ENCODE data around the gene OR1F1. TPM values are rescaled to one million over a fixed set of nuclear protein-coding genes. Genes with fewer than 3 reads are reported as not detected.

Gene OR1F1
- total RNA-seq, 4 donors from 2014 or later, result not detected

GRCh38 chr16:3189869-3190268 is 1.9 kb downstream of the OR1F1 start:
- Histone ChIP-seq H3K27ac (no peak overlapping the region), H3K9me3 (peaks cover 0 to 6% (median 0%) of the 10 kb centered on the region in 3 donors), H3K36me3 (no peaks in the 10 kb centered on the region), H3K4me3 (no peak overlapping the region), H3K27me3 (peaks cover 100% of the 10 kb centered on the region), H3K4me1 (peaks cover 0 to 34% (median 3%) of the 10 kb centered on the region in 3 donors)
- ATAC-seq, result no peak
- 0 to 13% methylated on average over 1 to 11 of the region's 11 CpGs for WGBS, 2 donors (ENCODE audit: low coverage in 1 of 2)
- no peak for TF ChIP-seq POLR2A (IDR thresholded peaks at IDR 0.05)
- no peak for TF ChIP-seq CTCF (IDR thresholded peaks at IDR 0.05)
- no peak for TF ChIP-seq POLR2AphosphoS5 (IDR thresholded peaks at IDR 0.05)
- no peak for TF ChIP-seq EP300 (IDR thresholded peaks at IDR 0.05)

- Histone ChIP-seq H3K9me3 (peaks cover 0 to 6% (median 0%) of the 10 kb centered on the region in 3 donors), H3K27ac (no peak overlapping the region), H3K4me3 (no peak overlapping the region), H3K36me3 (no peaks in the 10 kb centered on the region), H3K4me1 (peaks cover 0 to 34% (median 3%) of the 10 kb centered on the region in 3 donors), H3K27me3 (peaks cover 100% of the 10 kb centered on the region)
- TF ChIP-seq POLR2AphosphoS5 (IDR thresholded peaks at IDR 0.05), result no peak
- no peak for TF ChIP-seq EP300 (IDR thresholded peaks at IDR 0.05)
- no peak for TF ChIP-seq POLR2A (IDR thresholded peaks at IDR 0.05)
- no peak for TF ChIP-seq CTCF (IDR thresholded peaks at IDR 0.05)
- no peak for ATAC-seq
- 4 to 9% methylated on average over 9 to 13 of the region's 16 CpGs for WGBS, 2 donors (ENCODE audit: low coverage in 1 of 2)
Observed at GRCh38 chr16:3190949-3191353, 2.9 kb downstream of the OR1F1 start.

GRCh38 chr16:3192476-3193019 is 4.5 kb downstream of the OR1F1 start:
- WGBS, 2 donors (ENCODE audit: low coverage in 1 of 2), result 54 to 64% methylated on average over 12 to 14 of the region's 36 CpGs
- no peak for ATAC-seq
- H3K27me3 ChIP-seq, result peaks cover 98% of the 10 kb centered on the region
- no peak overlapping the region for H3K27ac ChIP-seq
- peaks cover 0 to 34% (median 3%) of the 10 kb centered on the region in 3 donors for H3K4me1 ChIP-seq
- H3K36me3 ChIP-seq, result no peaks in the 10 kb centered on the region
- H3K9me3 ChIP-seq, result peaks cover 0 to 6% (median 0%) of the 10 kb centered on the region in 3 donors
- TF ChIP-seq EP300 (IDR thresholded peaks at IDR 0.05) (no peak), CTCF (IDR thresholded peaks at IDR 0.05) (no peak), POLR2A (IDR thresholded peaks at IDR 0.05) (no peak), POLR2AphosphoS5 (IDR thresholded peaks at IDR 0.05) (no peak)
- no peak overlapping the region for H3K4me3 ChIP-seq

- ATAC-seq, result no peak
- no peak overlapping the region for H3K27ac ChIP-seq
- H3K36me3 ChIP-seq, result no peaks in the 10 kb centered on the region
- no peak for TF ChIP-seq CTCF (IDR thresholded peaks at IDR 0.05)
- TF ChIP-seq EP300 (IDR thresholded peaks at IDR 0.05), result no peak
- TF ChIP-seq POLR2A (IDR thresholded peaks at IDR 0.05), result no peak
- TF ChIP-seq POLR2AphosphoS5 (IDR thresholded peaks at IDR 0.05), result no peak
- WGBS, 2 donors (ENCODE audit: low coverage in 1 of 2), result 81 to 96% methylated on average over 4 to 11 of the region's 49 CpGs
- H3K9me3 ChIP-seq, result peaks cover 0 to 6% (median 0%) of the 10 kb centered on the region in 3 donors
- H3K27me3 ChIP-seq, result peaks cover 95% of the 10 kb centered on the region
- H3K4me3 ChIP-seq, result no peak overlapping the region
- peaks cover 0 to 28% (median 3%) of the 10 kb centered on the region in 3 donors for H3K4me1 ChIP-seq
Observed at GRCh38 chr16:3193221-3194212, 5.5 kb downstream of the OR1F1 start.
